GM21526 (cell line): ENCODE data around the gene BPGM.

Experiments used
- ATAC-seq: cut with Tn5 transposase; IDR thresholded peaks from one replicate; pipeline ENCODE4 v1.9.1; 2021; ENCODE audit warnings: moderate library complexity; ENCODE audit not compliant: unreplicated experiment, low FRiP score

BPGM gene

DNA sequence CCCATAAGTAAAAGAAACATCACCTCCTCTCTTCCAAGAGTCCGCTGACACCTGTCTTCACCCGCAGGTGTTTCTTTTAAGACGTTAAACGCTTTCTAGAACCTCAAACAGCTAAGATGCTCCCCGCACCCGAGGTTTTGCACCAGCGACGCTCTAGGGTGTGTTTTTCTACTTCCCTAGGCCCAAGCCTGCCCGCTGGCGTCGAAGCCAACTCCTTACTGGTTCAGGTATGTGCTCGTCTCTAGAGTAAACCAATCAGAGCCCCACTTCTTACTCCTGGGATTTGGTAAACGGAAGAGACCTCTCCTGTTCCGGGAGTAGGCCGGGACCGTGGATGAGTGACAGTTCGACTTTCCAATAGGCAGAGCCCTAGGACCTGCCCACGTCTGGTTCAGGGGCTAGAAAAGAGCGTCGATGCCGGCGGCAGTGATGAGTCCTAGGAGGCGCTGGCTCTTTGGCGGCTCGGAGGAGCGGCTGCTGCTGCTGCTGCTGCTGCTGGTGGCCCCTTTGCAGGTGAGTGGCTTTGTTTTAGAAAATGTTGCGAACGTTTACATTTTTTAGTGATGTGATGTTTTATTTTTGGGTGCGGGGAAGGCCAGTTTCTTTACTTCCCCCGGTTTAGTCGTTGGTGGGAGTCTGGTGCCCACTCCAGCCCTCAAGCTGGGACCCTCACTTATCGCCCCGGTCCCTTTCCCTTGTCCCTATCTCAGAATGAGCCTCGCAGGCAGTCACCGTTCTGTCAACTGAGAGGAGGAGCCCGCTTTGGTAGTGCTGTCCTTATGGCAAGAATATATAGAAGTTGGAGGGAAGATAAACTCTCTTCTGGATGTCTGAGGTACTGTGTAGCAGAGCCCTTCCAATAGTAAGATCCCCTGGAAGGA, at the start of gene BPGM:
TSS of gene BPGM (plus strand) at position 429 of the 881 bp plus-strand sequence. CDS start 14,655 bp downstream, outside the sequence.
- ATAC-seq, result peak; percentile 98

- no peak for ATAC-seq
Observed at GRCh38 chr7:134599371-134599770, 47.3 kb upstream of the BPGM start.

DNA sequence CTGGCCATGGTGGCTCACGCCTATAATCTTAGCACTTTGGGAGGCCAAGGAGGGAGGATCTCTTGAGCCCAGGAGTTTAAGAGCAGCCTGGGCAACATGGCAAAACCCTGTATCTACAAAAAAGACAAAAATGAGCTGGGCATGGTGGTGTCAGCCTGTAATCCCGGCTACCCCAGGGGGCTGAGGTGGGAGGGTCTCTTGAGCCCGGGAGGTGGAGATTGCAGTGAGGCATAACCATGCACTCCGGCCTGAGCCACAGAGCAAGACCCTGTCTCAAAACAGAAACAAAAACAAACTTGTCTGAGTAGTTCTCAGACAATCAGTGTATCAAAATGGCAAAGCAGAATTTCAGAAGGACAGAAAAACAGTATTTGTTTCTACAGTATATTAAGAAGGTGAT, 45.2 kb upstream of the BPGM start:
- ATAC-seq, result no peak

DNA sequence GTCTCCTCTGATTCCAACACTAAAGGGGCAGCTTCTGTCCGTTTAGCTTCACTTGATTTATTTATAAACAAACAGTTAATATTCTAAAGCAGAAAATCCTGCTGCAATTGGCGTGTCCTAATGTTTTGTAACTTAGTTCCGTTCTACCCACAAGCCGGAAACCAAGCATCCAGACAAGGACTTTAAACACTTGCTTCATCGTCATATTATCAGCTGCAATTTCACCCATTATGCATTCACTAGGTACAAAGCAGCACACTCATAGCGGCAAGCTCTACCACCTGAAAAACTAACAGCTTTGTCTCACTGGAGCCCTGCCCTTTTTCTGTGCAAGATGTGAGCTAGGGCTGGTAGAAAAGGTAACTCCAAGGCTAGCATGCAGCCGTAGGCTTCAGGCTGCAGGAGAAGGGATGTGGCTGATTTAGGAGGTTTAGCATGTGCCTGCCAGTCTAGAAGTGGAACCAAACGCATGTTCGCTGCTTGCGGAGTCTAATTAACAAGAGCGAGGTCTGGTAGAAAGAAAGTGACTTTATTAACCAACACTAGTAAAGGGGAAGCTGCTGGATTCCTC, 43.7 kb upstream of the BPGM start:
- no peak for ATAC-seq

GRCh38 chr7:134605978-134606923, 40.4 kb upstream of the BPGM start:
- peak; percentile 77 for ATAC-seq

DNA sequence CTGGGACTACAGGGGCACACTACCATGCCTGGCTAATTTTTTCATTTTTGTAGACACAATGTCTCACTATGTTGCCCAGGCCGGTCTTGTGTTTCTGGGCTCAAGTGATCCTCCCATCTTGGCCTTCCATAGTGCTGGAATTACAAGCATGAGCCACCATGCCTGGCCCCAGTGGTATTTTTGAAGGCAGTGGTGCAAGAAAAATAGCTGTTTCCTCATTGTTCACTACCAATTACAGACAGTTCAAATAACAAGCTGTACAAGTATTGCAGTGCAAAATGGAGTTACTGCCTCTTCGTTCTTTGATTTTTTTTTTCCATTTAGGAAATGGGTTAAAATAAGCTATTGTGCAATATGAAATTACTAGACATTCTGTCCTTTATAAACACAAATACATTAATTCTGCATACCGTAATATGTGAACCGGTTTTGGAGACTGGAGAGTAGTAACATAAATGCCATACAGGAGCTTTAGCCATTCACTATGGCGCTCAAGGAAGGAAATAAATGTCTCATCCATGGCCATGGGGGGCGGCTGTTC, 35.0 kb upstream of the BPGM start:
- ATAC-seq, result no peak

GRCh38 chr7:134612197-134612596, 34.5 kb upstream of the BPGM start:
- no peak for ATAC-seq

DNA sequence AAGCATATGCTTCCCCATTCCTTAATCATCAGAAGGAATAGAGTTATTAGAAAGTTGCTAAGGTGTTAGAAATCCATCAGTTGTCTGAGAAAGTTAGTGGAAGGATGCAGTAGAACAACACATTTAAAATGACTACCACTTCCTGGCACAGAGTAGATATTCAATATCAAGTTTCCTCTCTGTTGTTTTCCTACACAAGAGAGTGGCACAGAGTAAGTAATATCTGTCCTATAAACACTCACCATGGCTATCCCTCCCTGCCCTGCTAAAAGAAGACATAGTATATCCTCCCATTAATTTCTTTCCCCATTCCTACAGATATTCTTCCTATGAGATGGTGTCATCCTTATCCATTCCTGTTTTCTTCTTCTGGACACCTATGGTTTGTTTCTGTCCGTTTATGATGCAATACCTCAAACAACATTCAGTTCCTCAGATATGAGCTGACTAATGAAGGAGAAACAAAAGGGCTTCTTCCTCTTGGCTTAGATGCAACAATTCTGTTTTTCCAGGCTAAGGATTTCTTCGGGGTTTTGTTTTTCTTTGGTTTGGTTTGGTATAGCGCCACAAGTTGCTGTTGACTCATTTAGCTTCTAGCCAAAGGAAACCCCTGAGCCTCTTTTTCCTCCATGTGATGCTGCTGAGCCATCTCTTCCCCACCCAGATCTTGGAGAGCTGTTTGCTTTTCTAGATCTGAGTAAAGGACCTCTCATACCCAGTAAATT, 32.9 kb upstream of the BPGM start:
- ATAC-seq, result no peak

GRCh38 chr7:134616611-134617010, 30.0 kb upstream of the BPGM start:
- no peak for ATAC-seq

DNA sequence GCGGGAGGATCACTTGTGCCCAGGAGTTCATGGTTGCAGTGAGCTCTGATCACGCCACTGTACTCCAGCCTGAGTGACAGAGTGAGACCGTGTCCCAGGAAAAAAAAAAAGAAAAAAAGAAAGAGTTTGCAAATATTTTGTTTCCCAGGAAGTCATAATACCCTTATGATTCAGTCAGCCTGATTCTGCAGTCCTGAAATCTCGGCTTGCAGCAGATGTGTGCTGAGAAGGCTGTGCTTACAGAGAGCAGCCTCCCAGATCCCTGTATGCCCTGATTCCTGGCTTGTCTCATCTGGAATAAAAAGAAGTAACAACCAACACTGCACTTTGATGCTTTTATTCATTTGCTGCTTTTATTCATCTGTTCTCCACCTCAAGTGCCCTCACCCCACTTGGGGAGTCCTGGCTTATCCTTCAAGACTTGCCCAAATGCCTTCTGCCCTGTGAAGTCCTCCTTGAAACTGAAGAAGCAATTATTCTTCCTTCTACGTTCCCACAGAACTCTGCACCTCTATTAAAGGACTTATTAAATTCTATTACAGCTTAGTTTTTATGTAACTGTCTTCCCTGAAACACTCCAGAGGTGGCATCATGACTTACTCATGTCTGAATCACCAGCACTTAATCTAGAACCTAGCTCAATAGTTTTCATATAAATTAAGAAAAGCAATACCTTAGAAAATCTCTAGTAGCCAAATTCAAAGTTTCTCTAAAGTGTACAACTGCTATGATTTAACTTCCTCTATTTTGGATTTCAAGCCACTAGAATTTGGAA, 27.7 kb upstream of the BPGM start:
- no peak for ATAC-seq

DNA sequence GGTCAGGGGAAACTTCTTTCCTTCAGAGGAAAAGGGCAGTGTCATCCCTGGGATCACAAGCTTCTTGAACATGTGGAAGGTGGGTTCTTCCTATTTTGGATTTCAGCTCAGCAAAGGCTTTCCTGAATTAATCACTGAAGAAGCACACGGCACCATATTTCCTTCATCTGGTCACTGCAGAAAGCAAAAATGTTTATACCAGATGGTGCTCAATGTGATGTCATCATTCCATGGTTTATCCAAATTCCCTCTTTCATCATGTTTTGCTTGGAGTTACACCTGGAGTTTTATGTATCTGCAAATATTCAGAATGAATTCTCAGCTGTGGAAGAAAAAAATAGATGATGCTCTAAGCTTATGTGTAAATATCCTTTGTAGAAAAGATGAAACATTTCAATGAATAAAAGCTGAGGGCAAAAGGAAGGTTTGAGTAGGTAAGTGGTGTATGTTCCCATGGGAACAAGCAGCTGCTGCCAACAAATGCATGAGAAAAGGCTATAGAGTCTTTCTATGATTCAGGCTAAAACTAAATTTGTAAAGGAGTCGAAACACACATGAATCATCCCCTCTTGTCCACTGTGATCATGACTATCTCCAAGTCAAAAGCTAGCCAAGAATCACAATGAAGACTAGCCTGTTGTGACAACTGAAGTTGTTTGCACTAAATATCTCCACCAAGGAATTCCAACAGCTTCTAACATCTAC, 26.9 kb upstream of the BPGM start:
- ATAC-seq, result no peak

DNA sequence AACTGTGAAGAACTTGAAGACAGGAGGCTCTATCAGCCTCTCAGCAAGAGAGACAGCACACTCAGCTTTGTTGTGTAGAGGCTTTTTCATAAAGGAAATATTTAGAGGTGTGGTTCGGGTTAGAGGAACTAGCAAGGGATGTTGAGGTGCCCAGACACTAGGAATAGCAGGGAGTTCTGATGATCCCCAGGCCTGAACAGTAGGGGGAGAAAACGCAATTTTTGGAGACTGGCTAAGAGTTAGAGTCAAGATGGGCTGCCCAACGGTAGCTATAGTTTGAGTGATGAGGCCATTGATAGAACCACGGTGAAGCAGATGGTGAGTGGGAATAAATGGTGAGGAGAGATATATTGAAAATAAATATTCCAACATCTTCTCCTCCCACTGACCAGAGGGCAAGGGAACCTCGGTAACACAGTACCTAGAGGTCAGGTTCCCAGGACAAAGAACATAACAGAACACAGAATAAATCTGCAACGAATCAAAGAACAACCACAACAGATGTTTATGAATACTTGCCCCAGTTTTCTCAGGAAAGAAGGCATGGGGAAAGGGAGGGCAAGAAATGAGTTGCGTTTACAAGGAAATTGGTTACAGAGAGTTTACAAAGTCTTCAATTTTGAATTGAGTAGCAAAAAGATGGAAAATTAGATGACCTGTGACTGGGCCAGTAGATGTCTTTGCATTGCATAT, 24.2 kb upstream of the BPGM start:
- no peak for ATAC-seq

GRCh38 chr7:134623193-134623592, 23.5 kb upstream of the BPGM start:
- no peak for ATAC-seq

DNA sequence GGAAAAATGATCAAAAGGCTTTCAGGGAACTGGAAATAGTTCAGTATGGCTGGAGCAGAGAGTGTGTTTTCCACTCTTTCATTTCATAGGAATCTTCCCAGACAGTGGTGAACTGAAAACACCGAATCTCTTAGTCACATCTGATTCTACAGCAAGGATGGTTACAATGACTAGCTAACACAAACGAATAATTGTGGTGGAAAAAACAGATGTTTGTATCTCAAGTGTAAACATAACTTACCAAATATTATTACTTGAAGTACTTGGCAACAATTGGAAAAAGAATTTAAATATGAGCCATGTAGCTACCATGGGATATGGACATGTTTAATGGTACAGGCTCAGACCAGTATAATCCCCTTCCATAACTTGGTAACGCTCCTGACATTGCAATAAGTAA, 21.1 kb upstream of the BPGM start:
- no peak for ATAC-seq

DNA sequence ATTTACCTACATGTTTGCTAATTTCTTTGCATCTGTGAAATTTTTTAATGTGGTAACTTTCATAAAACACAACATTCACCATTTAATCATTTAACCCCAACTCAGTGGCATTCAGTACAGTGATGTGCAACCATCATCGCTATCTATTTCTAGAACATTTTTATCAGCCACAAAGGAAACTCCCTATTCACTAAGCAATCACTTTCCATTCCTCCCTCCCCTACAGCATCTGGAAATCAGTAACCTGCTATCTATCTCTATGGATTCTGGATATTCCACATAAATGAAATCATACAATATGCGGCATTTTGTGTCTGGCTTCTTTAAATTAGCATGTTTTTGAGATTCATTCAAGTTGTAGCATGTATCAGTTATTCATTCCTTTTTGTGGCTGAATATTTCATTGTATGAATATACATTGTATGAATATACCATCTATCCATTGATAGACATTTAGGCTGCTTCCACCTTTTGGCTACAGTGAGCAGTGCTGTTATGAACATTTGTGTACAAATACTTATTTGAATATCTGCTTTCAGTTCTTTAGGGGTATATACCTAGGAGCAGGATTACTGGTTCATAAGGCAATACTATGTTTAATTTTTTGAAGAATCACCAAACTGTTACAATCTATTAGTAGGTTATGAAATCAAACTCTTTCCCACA, 19.4 kb upstream of the BPGM start:
- no peak for ATAC-seq

GRCh38 chr7:134627775-134628153, 18.9 kb upstream of the BPGM start:
- no peak for ATAC-seq

DNA sequence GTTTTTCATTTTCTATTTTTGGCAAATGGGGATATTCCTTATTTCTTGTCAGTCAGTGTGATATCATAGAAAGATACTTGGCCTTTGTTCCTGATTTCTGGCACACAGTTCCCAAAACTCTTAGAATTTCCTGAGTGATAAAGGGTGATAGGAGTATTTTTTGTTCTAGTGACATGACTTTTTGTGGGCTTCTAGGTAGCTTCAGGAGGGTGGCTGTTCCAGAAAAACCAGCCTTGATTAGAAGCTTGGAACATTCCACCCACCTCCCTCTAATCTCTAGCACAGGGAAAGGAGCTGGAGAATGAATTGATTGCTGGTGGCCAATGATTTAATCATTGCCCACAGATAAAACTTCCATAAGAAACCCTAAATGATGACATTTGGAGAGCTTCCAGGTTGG, 17.2 kb upstream of the BPGM start:
- no peak for ATAC-seq

- no peak for ATAC-seq
Observed at GRCh38 chr7:134630237-134630636, 16.4 kb upstream of the BPGM start.
